Muscle layer of duodenum (tissue), 2 donors: ENCODE measurements around the gene DLGAP5.
A peak's percentile ranks its signal among the peaks of the same experiment; 100 is the strongest.

Experiments used
- H3K27ac ChIP-seq: one replicate; pipeline ENCODE4 v1.7.0; 2013; ENCODE audit warnings: mild to moderate bottlenecking, low read length
- H3K27me3 ChIP-seq: one replicate; pipeline ENCODE4 v1.7.0; 2013; ENCODE audit warnings: low read depth, mild to moderate bottlenecking, control low read depth, low read length
- H3K36me3 ChIP-seq, 2 donors: one replicate each; pipeline ENCODE4 v1.7.0; 2013; ENCODE audit warnings: low read length in 2 of 2, control low read depth in 1 of 2, mild to moderate bottlenecking in 1 of 2; ENCODE audit not compliant: insufficient read depth in 2 of 2, control insufficient read depth in 1 of 2
- H3K4me1 ChIP-seq, 2 donors: one replicate each; pipeline ENCODE4 v1.7.0; 2013; ENCODE audit warnings: low read length in 2 of 2, mild to moderate bottlenecking in 2 of 2, control low read depth in 1 of 2, moderate library complexity in 1 of 2; ENCODE audit not compliant: insufficient read depth in 2 of 2, control insufficient read depth in 1 of 2
- H3K4me3 ChIP-seq, 2 donors: one replicate each; pipeline ENCODE4 v1.7.0; 2013; ENCODE audit warnings: low read length in 2 of 2, low read depth in 1 of 2, mild to moderate bottlenecking in 1 of 2
- H3K9me3 ChIP-seq, 2 donors: one replicate each; pipeline ENCODE4 v1.7.0; 2013; ENCODE audit warnings: low read length in 2 of 2, control low read depth in 1 of 2, mild to moderate bottlenecking in 1 of 2; ENCODE audit not compliant: control insufficient read depth in 1 of 2
- donor health status: healthy.

DLGAP5 gene

DNA sequence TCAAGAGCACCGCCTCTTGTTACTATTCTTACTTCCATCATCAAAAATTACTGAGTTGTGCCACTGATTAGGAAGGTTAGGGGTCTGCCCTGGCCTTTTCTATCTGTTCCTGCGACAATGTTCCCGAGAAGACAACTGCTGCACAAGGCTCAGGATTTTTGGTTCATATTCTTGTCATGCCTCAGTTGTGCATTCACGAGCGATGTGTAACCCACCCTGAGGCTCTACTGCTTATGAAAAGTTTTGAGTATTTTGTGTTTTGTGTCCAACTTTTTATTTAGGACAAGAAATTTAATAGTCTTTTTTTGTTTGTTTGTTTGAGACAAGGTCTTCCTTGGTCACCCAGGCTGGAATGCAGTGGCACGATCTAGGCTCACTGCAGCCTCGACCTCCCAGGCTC is 85.4 kb downstream of the DLGAP5 start:
- no peaks in the 10 kb centered on the region for H3K9me3 ChIP-seq
- peaks cover 0 to 7% of the 10 kb centered on the region in 2 donors for H3K36me3 ChIP-seq
- no peak overlapping the region for H3K27ac ChIP-seq
- H3K4me1 ChIP-seq = peaks cover 24 to 29% of the 10 kb centered on the region in 2 donors
- H3K4me3 ChIP-seq = no peak overlapping the region
- H3K27me3 ChIP-seq = no peaks in the 10 kb centered on the region

DNA sequence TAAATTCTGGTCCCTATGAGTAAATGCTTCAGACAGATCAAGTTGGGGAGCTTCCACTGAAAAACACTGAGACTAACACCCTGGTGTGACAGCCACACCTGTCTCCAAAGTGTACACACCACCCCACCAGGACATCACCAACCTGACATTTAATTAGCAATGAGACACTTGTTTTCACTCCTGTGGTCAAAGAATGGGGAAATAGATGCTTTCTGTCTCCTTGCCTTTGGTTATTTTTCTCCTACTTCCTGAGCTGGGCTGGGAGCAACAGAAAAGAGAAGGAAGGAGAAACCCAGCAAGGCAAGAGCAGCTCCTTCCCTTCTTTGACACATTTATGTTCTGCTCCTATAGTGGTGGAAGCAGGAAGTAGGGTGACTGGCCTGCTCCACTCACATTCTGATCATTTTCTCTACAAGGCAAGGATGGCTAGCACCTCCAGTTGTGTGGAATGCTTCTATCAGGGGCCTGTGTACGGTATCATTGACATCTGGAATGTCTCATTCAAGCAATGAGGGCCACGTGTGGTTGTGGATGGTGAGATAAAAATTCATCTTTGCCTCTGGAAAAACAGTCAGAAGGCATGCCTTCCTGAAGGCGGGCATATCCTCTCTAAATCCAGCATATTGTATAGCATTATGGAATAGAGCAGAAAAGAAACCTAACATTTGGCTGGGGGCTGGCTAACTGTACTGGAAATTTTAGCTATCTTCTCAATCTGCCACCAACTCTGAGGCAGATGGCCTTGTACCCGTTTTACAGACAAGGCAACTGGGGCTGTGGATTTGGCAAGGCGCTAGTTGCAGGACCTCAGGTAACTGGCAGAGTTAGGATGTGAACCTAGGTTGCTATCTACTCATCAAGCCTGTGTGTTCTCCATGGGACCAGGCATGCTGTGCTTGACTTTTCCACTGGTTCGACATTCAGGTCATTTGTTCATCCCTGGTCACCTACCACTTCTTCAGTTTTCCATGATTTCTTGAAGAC is 87.1 kb downstream of the DLGAP5 start:
- Histone ChIP-seq H3K4me3 (no peak overlapping the region), H3K27me3 (no peaks in the 10 kb centered on the region), H3K9me3 (no peaks in the 10 kb centered on the region), H3K27ac (peak overlapping the region; percentile 92), H3K4me1 (peaks cover 24 to 30% of the 10 kb centered on the region in 2 donors), H3K36me3 (peaks cover 0 to 7% of the 10 kb centered on the region in 2 donors)

GRCh38 chr14:55103005-55103640 is 88.3 kb downstream of the DLGAP5 start:
- Histone ChIP-seq H3K36me3 (peaks cover 0 to 3% of the 10 kb centered on the region in 2 donors), H3K9me3 (no peaks in the 10 kb centered on the region), H3K27me3 (no peaks in the 10 kb centered on the region), H3K27ac (peak overlapping the region; percentile 92), H3K4me3 (peak overlapping the region in 1 of 2 donors; percentile 5), H3K4me1 (peaks cover 25 to 26% of the 10 kb centered on the region in 2 donors)

- Histone ChIP-seq H3K9me3 (no peaks in the 10 kb centered on the region), H3K36me3 (no peaks in the 10 kb centered on the region), H3K4me1 (peaks cover 21 to 29% of the 10 kb centered on the region in 2 donors), H3K27me3 (no peaks in the 10 kb centered on the region), H3K4me3 (peak overlapping the region in 1 of 2 donors; percentile 5), H3K27ac (peak overlapping the region; percentile 92)
Measured at GRCh38 chr14:55102141-55102621, 89.2 kb downstream of the DLGAP5 start.

DNA sequence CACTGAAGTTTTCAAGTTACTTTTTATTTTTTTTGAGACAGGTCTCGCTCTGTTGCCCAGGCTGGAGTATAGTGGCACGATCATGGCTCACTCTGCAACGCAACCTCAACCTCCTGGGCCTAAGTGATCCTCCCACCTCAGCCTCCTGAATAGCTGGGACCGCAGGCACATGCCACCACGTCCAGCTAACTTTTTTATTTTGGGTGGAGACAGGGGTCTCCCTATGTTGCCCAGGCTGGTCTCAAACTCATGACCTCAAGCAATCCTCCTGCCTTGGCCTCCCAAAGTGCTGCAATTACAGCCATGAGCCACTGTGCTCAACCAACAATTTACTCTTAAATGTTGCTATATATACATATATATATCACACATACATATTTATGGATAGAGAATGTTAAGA is 89.7 kb downstream of the DLGAP5 start:
- Histone ChIP-seq H3K27me3 (no peaks in the 10 kb centered on the region), H3K27ac (peak overlapping the region; percentile 92), H3K36me3 (no peaks in the 10 kb centered on the region), H3K9me3 (no peaks in the 10 kb centered on the region), H3K4me1 (peaks cover 21 to 29% of the 10 kb centered on the region in 2 donors), H3K4me3 (no peak overlapping the region)

DNA sequence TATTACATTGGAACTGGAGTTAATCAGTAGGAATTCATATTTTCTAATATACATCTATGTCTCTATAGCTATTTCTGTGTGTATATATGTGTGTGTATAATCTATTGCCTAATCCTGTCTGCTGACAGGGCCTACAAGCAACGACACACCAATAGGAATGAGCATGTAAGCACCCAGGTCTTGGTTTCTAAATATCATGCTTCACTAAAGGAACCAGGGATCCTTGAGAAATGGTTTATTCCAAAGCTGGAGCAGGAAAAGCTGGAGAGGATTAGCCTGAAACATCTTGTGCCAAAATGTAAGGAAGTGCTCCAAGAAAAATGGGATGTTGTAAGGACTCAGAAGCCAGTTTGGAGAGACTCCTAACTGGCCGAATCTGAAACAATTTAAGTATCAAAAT is 91.6 kb downstream of the DLGAP5 start:
- Histone ChIP-seq H3K4me3 (no peak overlapping the region), H3K36me3 (no peaks in the 10 kb centered on the region), H3K27me3 (no peaks in the 10 kb centered on the region), H3K27ac (peak overlapping the region; percentile 60), H3K9me3 (no peaks in the 10 kb centered on the region), H3K4me1 (peaks cover 21 to 29% of the 10 kb centered on the region in 2 donors)

DNA sequence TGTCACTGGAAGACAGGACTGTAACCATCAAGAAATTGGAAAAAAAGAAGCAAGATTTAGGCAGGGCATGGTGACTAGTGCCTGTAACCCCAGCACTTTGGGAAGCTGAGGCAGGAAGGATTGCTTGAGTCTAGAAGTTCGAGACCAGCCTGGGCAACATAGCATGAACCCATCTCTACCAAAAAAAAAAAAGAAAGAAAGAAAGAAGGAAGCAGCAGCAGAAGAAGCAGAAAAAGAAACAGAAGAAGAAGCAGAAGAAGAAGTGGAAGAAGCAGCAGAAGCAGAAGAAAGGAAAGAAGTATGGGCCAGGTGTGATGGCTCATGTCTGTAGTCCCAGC is 92.9 kb downstream of the DLGAP5 start:
- Histone ChIP-seq H3K9me3 (no peaks in the 10 kb centered on the region), H3K27me3 (no peaks in the 10 kb centered on the region), H3K4me3 (no peak overlapping the region), H3K36me3 (no peaks in the 10 kb centered on the region), H3K4me1 (peaks cover 21 to 23% of the 10 kb centered on the region in 2 donors), H3K27ac (peak overlapping the region; percentile 60)
